Vein endothelial cell (primary cell): Measurements from ENCODE around the gene UNCX. TPM values are rescaled to one million over a fixed set of nuclear protein-coding genes. Genes with fewer than 3 reads are reported as not detected.

Experiments used
- total RNA-seq: library from RNA; depleted of rRNA; stranded (reverse); fragments of >200 nt; gene quantifications from 2 replicates; pipeline ENCODE4 v1.2.3, GENCODE V29; 2012

UNCX gene
- not detected in 2 replicates for total RNA-seq

GRCh38 chr7:1232623-1233332, at the start of gene UNCX:
TSS of gene UNCX (plus strand) at chr7:1232872. CDS start at chr7:1233018, 146 bp downstream.

Other genes with a start within 250 kb of the UNCX start
- gene CYP2W1, start 249.7 kb upstream of the UNCX start, total RNA-seq: not detected in 2 replicates
- 13.5 and 29.4 TPM in 2 replicates for gene GPR146, start 188.3 kb upstream of the UNCX start, total RNA-seq
- 2.3 and 4.5 TPM in 2 replicates for gene GPER1, start 144.8 kb upstream of the UNCX start, total RNA-seq
- 17.6 and 17.9 TPM in 2 replicates for gene ZFAND2A, start 72.7 kb upstream of the UNCX start, total RNA-seq
- gene MICALL2, start 226.6 kb downstream of the UNCX start, total RNA-seq: 28.9 and 34.0 TPM in 2 replicates